Epithelial cell of esophagus (primary cell): ENCODE measurements around the gene CCDC169.

ENCODE experiments used
- DNase-seq: peaks from one replicate; pipeline ENCODE4 v3.0.0; 2010; ENCODE audit warnings: low read depth
- H3K4me3 ChIP-seq: 2 replicates; pipeline ENCODE4 v1.5.1; 2011; ENCODE audit warnings: mild to moderate bottlenecking, low read length, control low read depth
- CTCF ChIP-seq: IDR thresholded peaks from 2 replicates; pipeline ENCODE4 v1.5.1; 2011; ENCODE audit warnings: low read depth, mild to moderate bottlenecking, low read length, control low read depth, inconsistent platforms; ENCODE audit not compliant: insufficient read depth; ENCODE audit errors: missing control alignments

CCDC169 gene

GRCh38 chr13:36297366-36298338 is at the start of gene CCDC169:
Gene CCDC169 (minus strand): TSS chr13:36297814. CDS start chr13:36297719, 95 bp downstream.
- peak within 1 kb of the TSS; percentile 64 for H3K4me3 ChIP-seq
- TF ChIP-seq CTCF: no peak
- DNase-seq: peak; percentile 58

GRCh38 chr13:36346222-36347083 is 48.8 kb upstream of the CCDC169 start, which contains the start of gene SPART:
Gene SPART (minus strand): TSS chr13:36346394. CDS start chr13:36335830, 10,564 bp downstream.
- DNase-seq: peak; percentile 86
- peak; percentile 91 for TF ChIP-seq CTCF
- peak within 1 kb of the TSS; percentile 87 for H3K4me3 ChIP-seq

GRCh38 chr13:36345438-36346221 is 48.0 kb upstream of the CCDC169 start:
- TF ChIP-seq CTCF: no peak
- DNase-seq: peak; percentile 75
- H3K4me3 ChIP-seq: peak overlapping the region; percentile 87

GRCh38 chr13:36344886-36345437 is 47.3 kb upstream of the CCDC169 start:
- peak; percentile 18 for DNase-seq
- no peak for TF ChIP-seq CTCF
- peak overlapping the region; percentile 87 for H3K4me3 ChIP-seq

GRCh38 chr13:36344173-36344572 is 46.6 kb upstream of the CCDC169 start:
- DNase-seq: peak; percentile 64
- no peak for TF ChIP-seq CTCF
- H3K4me3 ChIP-seq: no peak overlapping the region

- H3K4me3 ChIP-seq: no peak overlapping the region
- no peak for DNase-seq
- no peak for TF ChIP-seq CTCF
These were observed 46.2 kb upstream of the CCDC169 start for GRCh38 chr13:36343766-36344165.
